Measurements from ENCODE around the gene OR13F1.

DNA sequence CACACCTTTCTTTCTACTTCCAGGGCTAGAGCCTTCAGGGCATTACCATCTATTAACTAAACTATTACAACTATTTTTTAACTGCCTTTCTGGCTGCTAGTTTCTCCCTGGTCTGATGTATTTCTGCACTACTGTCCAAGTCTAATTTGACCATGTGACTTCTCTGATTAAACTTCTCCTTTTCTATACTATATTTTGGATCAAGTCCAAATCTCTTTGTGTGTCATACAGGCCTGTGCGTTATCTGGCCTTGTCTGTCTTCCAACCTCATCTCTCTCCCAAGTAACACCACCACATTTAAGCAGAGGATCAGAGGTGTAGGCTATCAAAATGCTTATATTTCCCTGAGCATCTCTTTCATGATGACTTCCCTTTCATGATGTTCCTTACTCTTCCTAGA, 47.2 kb upstream of the OR13F1 start:
- no peak for TF ChIP-seq POLR2A (IDR thresholded peaks at IDR 0.05)
- TF ChIP-seq, protein P1, sequence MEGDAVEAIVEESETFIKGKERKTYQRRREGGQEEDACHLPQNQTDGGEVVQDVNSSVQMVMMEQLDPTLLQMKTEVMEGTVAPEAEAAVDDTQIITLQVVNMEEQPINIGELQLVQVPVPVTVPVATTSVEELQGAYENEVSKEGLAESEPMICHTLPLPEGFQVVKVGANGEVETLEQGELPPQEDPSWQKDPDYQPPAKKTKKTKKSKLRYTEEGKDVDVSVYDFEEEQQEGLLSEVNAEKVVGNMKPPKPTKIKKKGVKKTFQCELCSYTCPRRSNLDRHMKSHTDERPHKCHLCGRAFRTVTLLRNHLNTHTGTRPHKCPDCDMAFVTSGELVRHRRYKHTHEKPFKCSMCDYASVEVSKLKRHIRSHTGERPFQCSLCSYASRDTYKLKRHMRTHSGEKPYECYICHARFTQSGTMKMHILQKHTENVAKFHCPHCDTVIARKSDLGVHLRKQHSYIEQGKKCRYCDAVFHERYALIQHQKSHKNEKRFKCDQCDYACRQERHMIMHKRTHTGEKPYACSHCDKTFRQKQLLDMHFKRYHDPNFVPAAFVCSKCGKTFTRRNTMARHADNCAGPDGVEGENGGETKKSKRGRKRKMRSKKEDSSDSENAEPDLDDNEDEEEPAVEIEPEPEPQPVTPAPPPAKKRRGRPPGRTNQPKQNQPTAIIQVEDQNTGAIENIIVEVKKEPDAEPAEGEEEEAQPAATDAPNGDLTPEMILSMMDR (IDR thresholded peaks at IDR 0.05), result no peak

Measured in lower leg skin (tissue), 3 donors.